K562 (cell line): ENCODE results near the gene BNC2.

ENCODE experiments used
- PTBP1 ChIP-seq: fragments of 200-400 bp; formaldehyde crosslinking; IDR thresholded peaks from 2 replicates; pipeline ENCODE4 v1.6.1; 2017; ENCODE audit warnings: low read depth, low read length
- THAP12 ChIP-seq: fragments of 250-450 bp; sonication (Bioruptor Pico); IDR thresholded peaks from 2 replicates; pipeline ENCODE4 v1.9.0; 2021; ENCODE audit warnings: mild to moderate bottlenecking, inconsistent platforms

GRCh38 chr9:16447946-16448345 lies 422.5 kb downstream of the BNC2 start:
- TF ChIP-seq THAP12: no peak
- no peak for TF ChIP-seq PTBP1
